Tibial nerve (tissue), 4 donors: ENCODE data around the gene ZFAND5. TPM values are rescaled to one million over a fixed set of nuclear protein-coding genes. Genes with fewer than 3 reads are reported as not detected.

Source experiments
- DNase-seq, 2 donors: peaks; one replicate each; pipeline ENCODE4 v3.0.0-alpha.2; 2019; ENCODE audit warnings: low spot score in 2 of 2
- H3K27ac ChIP-seq, 4 donors: fragments of 200-600 bp; sonication (generic) in 3 of 4; one replicate each; pipeline ENCODE4 v1.5.1; 2017 to 2019; ENCODE audit warnings: mild to moderate bottlenecking in 1 of 4
- H3K27me3 ChIP-seq, 2 donors: fragments of 200-600 bp; sonication (generic) in 1 of 2; one replicate each; pipeline versions ENCODE4 v1.5.1 to v1.6.0; 2017 to 2019
- H3K36me3 ChIP-seq, 3 donors: fragments of 200-600 bp; sonication (generic); one replicate each; pipeline ENCODE4 v1.5.1; 2018 to 2019
- H3K4me1 ChIP-seq, 4 donors: fragments of 200-600 bp; sonication (generic) in 3 of 4; one replicate each; pipeline ENCODE4 v1.5.1; 2017 to 2019
- H3K4me3 ChIP-seq, 4 donors: fragments of 200-600 bp; sonication (generic) in 3 of 4; one replicate each; pipeline ENCODE4 v1.5.1; 2017 to 2019; ENCODE audit warnings: mild to moderate bottlenecking in 1 of 4, moderate library complexity in 1 of 4
- H3K9me3 ChIP-seq, 4 donors: fragments of 200-600 bp; sonication (generic) in 3 of 4; one replicate each; pipeline ENCODE4 v1.5.1; 2017 to 2019
- EP300 ChIP-seq, 2 donors: sonication (generic); formaldehyde crosslinking; IDR thresholded peaks; one replicate each; pipeline ENCODE4 v1.6.1; 2017; ENCODE audit warnings: antibody characterized with exemption in 2 of 2, mild to moderate bottlenecking in 1 of 2
- POLR2A ChIP-seq, 2 donors: fragments of 450-650 bp; IDR thresholded peaks; one replicate each; pipeline ENCODE4 v1.6.1; 2017; ENCODE audit warnings: antibody characterized with exemption in 2 of 2, mild to moderate bottlenecking in 2 of 2, moderate library complexity in 2 of 2
- WGBS, 2 donors: methylation state at CpG; one replicate each; pipeline ENCODE4 v1.1.5; 2018; 5-methylcytosine and 5-hydroxymethylcytosine counted together
- total RNA-seq, 4 donors: library from RNA; depleted of rRNA; stranded (reverse); fragments of >200 nt; gene quantifications; one replicate each; pipeline ENCODE4 v1.1.0, GENCODE V29; 2016
- TF ChIP-seq, protein P1 (sequence below), 5 experiments: fragments of 200-600 bp in 3 of 5; fragments of 450-650 bp in 2 of 5; sonication (generic) in 3 of 5; IDR thresholded peaks; one replicate each; pipeline ENCODE4 v1.5.1; 2016 to 2019; ENCODE audit warnings: antibody characterized with exemption in 5 of 5, mild to moderate bottlenecking in 3 of 5, moderate library complexity in 2 of 5

Gene ZFAND5
- total RNA-seq, 4 donors from 2014 or later, result 907 to 1,573 (median 1,091) TPM

DNA sequence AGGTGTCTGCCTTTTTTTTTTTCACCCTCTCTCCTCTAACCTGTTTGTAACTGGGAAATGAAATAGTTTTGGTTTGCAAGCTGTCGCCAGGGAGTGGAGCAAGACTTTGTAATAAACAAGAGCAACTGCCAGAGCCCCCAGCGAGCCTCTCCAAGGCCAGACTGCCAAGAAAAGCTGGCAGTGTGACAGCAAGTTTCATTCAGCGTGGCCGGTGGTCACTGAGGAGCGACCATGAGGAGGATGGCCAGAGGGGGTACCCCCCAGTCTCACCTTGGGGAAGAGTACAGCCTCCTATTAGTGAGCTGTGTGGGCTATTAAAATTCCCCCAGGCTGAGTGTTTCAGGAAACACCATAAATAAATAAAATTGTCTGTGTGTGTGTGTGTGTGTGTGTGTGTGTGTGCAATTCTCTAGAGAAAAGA is 49.9 kb downstream of the ZFAND5 start:
- no peak for TF ChIP-seq EP300 (IDR thresholded peaks at IDR 0.05)
- no peak for TF ChIP-seq POLR2A (IDR thresholded peaks at IDR 0.05)
- TF ChIP-seq, protein P1, sequence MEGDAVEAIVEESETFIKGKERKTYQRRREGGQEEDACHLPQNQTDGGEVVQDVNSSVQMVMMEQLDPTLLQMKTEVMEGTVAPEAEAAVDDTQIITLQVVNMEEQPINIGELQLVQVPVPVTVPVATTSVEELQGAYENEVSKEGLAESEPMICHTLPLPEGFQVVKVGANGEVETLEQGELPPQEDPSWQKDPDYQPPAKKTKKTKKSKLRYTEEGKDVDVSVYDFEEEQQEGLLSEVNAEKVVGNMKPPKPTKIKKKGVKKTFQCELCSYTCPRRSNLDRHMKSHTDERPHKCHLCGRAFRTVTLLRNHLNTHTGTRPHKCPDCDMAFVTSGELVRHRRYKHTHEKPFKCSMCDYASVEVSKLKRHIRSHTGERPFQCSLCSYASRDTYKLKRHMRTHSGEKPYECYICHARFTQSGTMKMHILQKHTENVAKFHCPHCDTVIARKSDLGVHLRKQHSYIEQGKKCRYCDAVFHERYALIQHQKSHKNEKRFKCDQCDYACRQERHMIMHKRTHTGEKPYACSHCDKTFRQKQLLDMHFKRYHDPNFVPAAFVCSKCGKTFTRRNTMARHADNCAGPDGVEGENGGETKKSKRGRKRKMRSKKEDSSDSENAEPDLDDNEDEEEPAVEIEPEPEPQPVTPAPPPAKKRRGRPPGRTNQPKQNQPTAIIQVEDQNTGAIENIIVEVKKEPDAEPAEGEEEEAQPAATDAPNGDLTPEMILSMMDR (IDR thresholded peaks at IDR 0.05), result no peak
- no peaks in the 10 kb centered on the region for H3K9me3 ChIP-seq
- H3K27ac ChIP-seq, result peak overlapping the region; percentile 11 to 79 (median 62)
- H3K4me1 ChIP-seq, result peaks cover 0 to 30% (median 15%) of the 10 kb centered on the region in 4 donors
- H3K36me3 ChIP-seq, result no peaks in the 10 kb centered on the region
- 0 to 3% methylated on average over 5 of the region's 5 CpGs for WGBS, 2 donors
- H3K27me3 ChIP-seq, result no peaks in the 10 kb centered on the region
- peak; percentile 35 to 63 for DNase-seq
- H3K4me3 ChIP-seq, result peak overlapping the region in 2 of 4 donors; percentile 21 to 30

DNA sequence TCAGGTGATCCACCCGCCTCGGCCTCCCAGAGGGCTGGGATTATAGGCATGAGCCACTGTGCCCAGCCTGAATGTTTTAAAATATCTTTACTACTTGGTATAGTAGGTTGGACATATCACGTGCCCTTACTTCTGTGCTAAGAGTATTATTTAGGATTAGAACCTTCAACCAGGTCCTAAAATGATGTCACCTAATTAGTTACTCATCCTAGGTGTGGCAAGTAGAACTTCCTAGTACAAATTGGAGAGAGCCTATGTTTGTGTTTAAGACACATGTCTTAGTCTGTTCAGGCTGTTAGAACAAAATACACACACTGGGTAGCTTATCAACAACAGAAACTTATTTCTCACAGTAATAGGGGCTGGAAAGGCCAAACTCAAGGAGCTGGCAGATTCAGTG is 51.5 kb downstream of the ZFAND5 start:
- TF ChIP-seq, protein P1 (IDR thresholded peaks at IDR 0.05), result no peak
- no peak for TF ChIP-seq POLR2A (IDR thresholded peaks at IDR 0.05)
- TF ChIP-seq EP300 (IDR thresholded peaks at IDR 0.05), result no peak
- WGBS, 2 donors, result 90 to 100% methylated on average over 3 of the region's 3 CpGs
- H3K27me3 ChIP-seq, result no peaks in the 10 kb centered on the region
- no peaks in the 10 kb centered on the region for H3K9me3 ChIP-seq
- H3K36me3 ChIP-seq, result no peaks in the 10 kb centered on the region
- H3K27ac ChIP-seq, result peak overlapping the region in 2 of 4 donors; percentile 37 to 79
- no peak for DNase-seq
- peaks cover 0 to 30% (median 15%) of the 10 kb centered on the region in 4 donors for H3K4me1 ChIP-seq
- no peak overlapping the region for H3K4me3 ChIP-seq

DNA sequence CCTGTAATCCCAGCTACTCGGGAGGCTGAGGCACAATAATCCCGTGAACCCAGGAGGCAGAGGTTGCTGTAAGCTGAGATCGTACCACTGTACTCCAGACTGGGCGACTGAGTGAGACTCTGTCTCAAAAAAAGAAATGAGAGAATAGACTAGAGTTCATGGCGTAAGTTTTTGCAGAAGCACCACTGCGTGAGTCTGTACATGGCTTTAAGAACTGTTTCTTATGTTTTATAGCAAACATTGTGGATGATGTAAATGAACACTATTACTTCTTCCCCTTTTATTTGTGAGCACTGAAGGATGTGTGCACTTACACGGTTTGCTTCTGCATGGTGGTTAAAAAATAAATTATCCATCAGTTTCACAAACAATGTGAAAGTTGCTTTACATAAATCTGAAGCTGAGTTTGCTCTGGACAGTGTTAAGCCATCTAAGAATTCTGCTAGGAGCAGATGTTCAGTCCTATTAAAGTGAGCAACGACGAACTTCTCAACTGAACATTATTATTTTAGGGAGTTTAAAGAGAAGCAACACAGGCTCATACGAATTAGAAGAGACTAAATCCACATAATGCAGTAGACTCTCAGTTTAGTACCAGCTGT is 52.5 kb downstream of the ZFAND5 start:
- Histone ChIP-seq H3K9me3 (no peaks in the 10 kb centered on the region), H3K4me3 (no peak overlapping the region), H3K4me1 (peaks cover 0 to 30% (median 15%) of the 10 kb centered on the region in 4 donors), H3K27ac (no peak overlapping the region), H3K27me3 (no peaks in the 10 kb centered on the region), H3K36me3 (no peaks in the 10 kb centered on the region)
- no peak for DNase-seq
- 73 to 74% methylated on average over 10 of the region's 10 CpGs for WGBS, 2 donors
- no peak for TF ChIP-seq EP300 (IDR thresholded peaks at IDR 0.05)

DNA sequence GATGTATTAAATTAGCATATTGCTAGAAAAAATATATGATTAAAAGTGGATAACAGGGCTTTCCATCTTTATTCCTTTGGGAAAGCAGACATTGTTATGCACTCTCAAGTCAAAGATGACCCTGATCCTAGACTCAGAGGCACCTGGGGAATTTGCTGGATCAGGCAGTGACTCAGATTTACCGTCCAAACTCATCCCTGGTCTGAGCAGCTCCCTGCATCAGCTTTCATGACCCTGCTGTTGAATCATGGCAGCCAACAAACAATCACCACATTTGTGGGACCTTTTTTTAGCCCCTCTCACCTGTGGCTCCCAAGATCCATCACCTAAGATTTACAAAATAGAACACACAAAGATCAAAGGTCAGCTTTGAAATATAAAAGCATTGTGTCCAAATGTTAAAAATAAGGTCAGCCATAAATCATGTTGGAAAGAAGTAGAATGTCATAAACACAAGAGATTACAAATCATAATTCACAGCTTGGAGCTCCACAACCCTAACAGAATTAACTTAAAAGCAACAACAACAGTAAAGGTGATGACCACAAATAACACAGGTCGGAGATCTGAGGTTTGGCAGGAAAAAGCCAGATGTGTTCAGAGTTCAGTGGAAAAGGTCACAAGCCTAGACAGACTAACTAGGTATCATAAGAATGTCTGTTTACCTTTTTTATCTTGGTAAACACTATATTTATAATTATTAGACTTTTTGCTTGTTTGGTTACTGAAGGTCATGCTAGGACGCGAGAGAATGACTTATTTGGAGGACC is 55.5 kb downstream of the ZFAND5 start:
- Histone ChIP-seq H3K27me3 (no peaks in the 10 kb centered on the region), H3K36me3 (no peaks in the 10 kb centered on the region)
- 76 to 78% methylated on average over 4 of the region's 4 CpGs for WGBS, 2 donors

DNA sequence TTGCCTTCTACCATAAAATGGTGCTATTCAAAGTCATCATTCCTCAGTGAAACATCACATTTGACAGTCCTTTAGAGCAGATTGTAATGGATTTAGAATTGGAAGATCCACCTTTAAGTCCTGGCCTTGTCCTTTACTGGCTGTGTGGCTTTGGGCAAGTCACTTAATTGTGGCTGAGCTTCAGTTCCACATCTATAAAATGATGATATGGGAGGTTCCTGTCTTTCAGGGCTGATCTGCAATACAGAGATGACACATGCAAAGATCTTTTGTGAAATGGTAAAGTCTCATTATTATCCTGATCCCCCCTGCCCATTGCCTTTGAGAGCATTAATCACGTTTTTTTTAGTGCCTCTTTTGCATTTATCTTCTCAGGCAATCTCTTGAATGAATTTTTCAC is 58.2 kb downstream of the ZFAND5 start:
- TF ChIP-seq, protein P1 (IDR thresholded peaks at IDR 0.05), result no peak
- TF ChIP-seq POLR2A (IDR thresholded peaks at IDR 0.05), result no peak
- no peak for TF ChIP-seq EP300 (IDR thresholded peaks at IDR 0.05)
- no peaks in the 10 kb centered on the region for H3K36me3 ChIP-seq
- WGBS, 2 donors, result 52 to 64% methylated on average over 1 of the region's 1 CpG
- DNase-seq, result no peak
- H3K27me3 ChIP-seq, result no peaks in the 10 kb centered on the region
- H3K4me3 ChIP-seq, result no peak overlapping the region
- H3K27ac ChIP-seq, result no peak overlapping the region
- no peaks in the 10 kb centered on the region for H3K9me3 ChIP-seq
- peaks cover 0 to 25% (median 5%) of the 10 kb centered on the region in 4 donors for H3K4me1 ChIP-seq

More for the DNA sequence above, 55.5 kb downstream of the ZFAND5 start:
- no peaks in the 10 kb centered on the region for H3K9me3 ChIP-seq
- H3K27ac ChIP-seq, result no peak overlapping the region
- no peak for DNase-seq
- peaks cover 0 to 23% (median 9%) of the 10 kb centered on the region in 4 donors for H3K4me1 ChIP-seq
- TF ChIP-seq, protein P1 (IDR thresholded peaks at IDR 0.05), result no peak
- TF ChIP-seq EP300 (IDR thresholded peaks at IDR 0.05) (no peak), POLR2A (IDR thresholded peaks at IDR 0.05) (no peak)
- H3K4me3 ChIP-seq, result no peak overlapping the region
